PFSK-1 (cell line): ENCODE measurements around the gene ASZ1.

Source experiments
- POLR2AphosphoS5 ChIP-seq: IDR thresholded peaks from 2 replicates; pipeline ENCODE4 v1.6.1; 2012; ENCODE audit warnings: low read depth, mild to moderate bottlenecking, control low read depth, low read length, moderate library complexity
- SIN3A ChIP-seq: IDR thresholded peaks from 2 replicates; pipeline ENCODE4 v1.6.1; 2012; ENCODE audit warnings: mild to moderate bottlenecking, low read length, moderate library complexity, borderline replicate concordance; ENCODE audit not compliant: insufficient read depth
- TAF1 ChIP-seq: IDR thresholded peaks from 2 replicates; pipeline ENCODE4 v1.6.1; 2012; ENCODE audit warnings: low read length, control low read depth, borderline replicate concordance; ENCODE audit not compliant: insufficient read depth
- TF ChIP-seq, protein P1 (sequence below), 2 experiments: IDR thresholded peaks; 2 replicates each; pipeline versions ENCODE4 v1.6.1 to v1.8.0; 2011 to 2012; ENCODE audit warnings: low read depth in 2 of 2, low read length in 2 of 2, control low read depth in 1 of 2, inconsistent platforms in 1 of 2, mild to moderate bottlenecking in 1 of 2, moderate library complexity in 1 of 2; ENCODE audit not compliant: insufficient read depth in 1 of 2

DNA sequence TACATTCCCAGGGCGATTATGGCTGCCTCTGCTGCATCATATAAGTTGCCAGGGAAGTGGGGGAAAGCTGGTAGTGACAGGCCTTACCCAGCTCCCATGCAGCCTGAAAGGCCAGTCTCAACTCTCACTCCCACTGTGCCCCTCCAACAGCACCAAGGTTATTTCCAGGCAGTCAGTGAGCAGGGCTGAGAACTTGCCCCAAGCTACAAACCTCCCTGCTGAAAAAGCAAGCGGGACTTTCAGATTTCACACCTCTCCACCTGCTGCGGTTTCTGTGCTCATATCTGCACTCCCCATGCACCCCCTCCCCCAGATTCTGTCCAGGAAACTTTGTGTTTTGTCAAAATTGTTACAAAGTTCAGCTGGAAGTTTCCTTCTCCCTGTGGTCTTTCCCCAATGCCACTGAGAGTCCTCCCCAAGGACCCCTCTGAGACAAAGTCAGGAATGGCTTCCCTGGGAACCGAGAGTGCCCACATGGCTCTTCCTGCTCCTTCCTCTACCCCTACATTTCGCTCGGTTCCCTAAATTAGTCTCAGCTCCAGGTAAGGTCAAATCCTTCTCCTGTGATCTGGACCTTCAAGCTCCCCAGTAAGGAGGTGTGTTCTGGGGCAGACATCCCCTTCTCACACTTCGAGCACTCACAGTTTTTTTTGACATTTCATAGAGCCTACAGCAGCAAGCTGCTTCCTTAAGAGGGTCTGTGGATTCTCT, 79.2 kb downstream of the ASZ1 start:
- no peak for TF ChIP-seq POLR2AphosphoS5
- TF ChIP-seq TAF1, result no peak
- no peak for TF ChIP-seq SIN3A
- TF ChIP-seq, protein P1, sequence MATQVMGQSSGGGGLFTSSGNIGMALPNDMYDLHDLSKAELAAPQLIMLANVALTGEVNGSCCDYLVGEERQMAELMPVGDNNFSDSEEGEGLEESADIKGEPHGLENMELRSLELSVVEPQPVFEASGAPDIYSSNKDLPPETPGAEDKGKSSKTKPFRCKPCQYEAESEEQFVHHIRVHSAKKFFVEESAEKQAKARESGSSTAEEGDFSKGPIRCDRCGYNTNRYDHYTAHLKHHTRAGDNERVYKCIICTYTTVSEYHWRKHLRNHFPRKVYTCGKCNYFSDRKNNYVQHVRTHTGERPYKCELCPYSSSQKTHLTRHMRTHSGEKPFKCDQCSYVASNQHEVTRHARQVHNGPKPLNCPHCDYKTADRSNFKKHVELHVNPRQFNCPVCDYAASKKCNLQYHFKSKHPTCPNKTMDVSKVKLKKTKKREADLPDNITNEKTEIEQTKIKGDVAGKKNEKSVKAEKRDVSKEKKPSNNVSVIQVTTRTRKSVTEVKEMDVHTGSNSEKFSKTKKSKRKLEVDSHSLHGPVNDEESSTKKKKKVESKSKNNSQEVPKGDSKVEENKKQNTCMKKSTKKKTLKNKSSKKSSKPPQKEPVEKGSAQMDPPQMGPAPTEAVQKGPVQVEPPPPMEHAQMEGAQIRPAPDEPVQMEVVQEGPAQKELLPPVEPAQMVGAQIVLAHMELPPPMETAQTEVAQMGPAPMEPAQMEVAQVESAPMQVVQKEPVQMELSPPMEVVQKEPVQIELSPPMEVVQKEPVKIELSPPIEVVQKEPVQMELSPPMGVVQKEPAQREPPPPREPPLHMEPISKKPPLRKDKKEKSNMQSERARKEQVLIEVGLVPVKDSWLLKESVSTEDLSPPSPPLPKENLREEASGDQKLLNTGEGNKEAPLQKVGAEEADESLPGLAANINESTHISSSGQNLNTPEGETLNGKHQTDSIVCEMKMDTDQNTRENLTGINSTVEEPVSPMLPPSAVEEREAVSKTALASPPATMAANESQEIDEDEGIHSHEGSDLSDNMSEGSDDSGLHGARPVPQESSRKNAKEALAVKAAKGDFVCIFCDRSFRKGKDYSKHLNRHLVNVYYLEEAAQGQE (IDR thresholded peaks at IDR 0.05; ENCODE audit: insufficient read depth in 1 of 2, low read depth in 2 of 2, low read length in 2 of 2), result no peak
